ENCODE measurements around the gene HELZ. TPM values are rescaled to one million over a fixed set of nuclear protein-coding genes. Genes with fewer than 3 reads are reported as not detected.

The HELZ gene
- total RNA-seq, 1 donor from 2014 or later, result 47.4 TPM

- Mint-ChIP-seq H3K36me3 (ENCODE audit: unreplicated experiment) (no peaks in the 10 kb centered on the region), H3K4me3 (ENCODE audit: unreplicated experiment) (no peak overlapping the region), H3K9me3 (ENCODE audit: unreplicated experiment) (no peaks in the 10 kb centered on the region), H3K27ac (ENCODE audit: unreplicated experiment) (no peak overlapping the region), H3K4me1 (ENCODE audit: low read depth, unreplicated experiment) (no peaks in the 10 kb centered on the region), H3K27me3 (ENCODE audit: unreplicated experiment) (no peaks in the 10 kb centered on the region)
- DNase-seq, result no peak
- TF ChIP-seq CTCF (IDR thresholded peaks at IDR 0.05; ENCODE audit: partially characterized antibody, unreplicated experiment), result no peak
Measured at GRCh38 chr17:67132366-67132765, 112.6 kb downstream of the HELZ start.

GRCh38 chr17:67130768-67131167 is 114.2 kb downstream of the HELZ start:
- Mint-ChIP-seq H3K36me3 (ENCODE audit: unreplicated experiment) (no peaks in the 10 kb centered on the region), H3K27ac (ENCODE audit: unreplicated experiment) (no peak overlapping the region), H3K9me3 (ENCODE audit: unreplicated experiment) (no peaks in the 10 kb centered on the region), H3K4me3 (ENCODE audit: unreplicated experiment) (no peak overlapping the region), H3K27me3 (ENCODE audit: unreplicated experiment) (no peaks in the 10 kb centered on the region), H3K4me1 (ENCODE audit: low read depth, unreplicated experiment) (no peaks in the 10 kb centered on the region)
- no peak for DNase-seq
- no peak for TF ChIP-seq CTCF (IDR thresholded peaks at IDR 0.05; ENCODE audit: partially characterized antibody, unreplicated experiment)

DNA sequence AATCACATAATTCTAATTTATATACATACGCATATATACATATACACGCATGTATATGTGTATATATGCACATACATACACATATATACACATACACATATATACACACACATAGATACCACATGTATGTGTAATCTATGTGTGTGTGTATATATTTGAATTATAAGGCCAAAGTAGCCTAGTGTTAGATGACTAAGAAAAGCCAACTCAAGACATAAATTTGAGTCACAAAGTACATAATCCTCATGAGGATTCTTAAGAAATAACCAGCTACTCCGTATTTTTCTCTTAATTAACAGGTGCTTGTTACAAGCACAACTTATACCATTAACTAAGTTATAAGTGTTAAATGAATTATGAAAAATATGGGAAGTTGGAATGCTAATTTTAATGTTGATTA is 115.7 kb downstream of the HELZ start:
- H3K4me1 Mint-ChIP-seq (ENCODE audit: low read depth, unreplicated experiment), result no peaks in the 10 kb centered on the region
- no peaks in the 10 kb centered on the region for H3K36me3 Mint-ChIP-seq (ENCODE audit: unreplicated experiment)
- no peak for TF ChIP-seq CTCF (IDR thresholded peaks at IDR 0.05; ENCODE audit: partially characterized antibody, unreplicated experiment)
- no peaks in the 10 kb centered on the region for H3K27me3 Mint-ChIP-seq (ENCODE audit: unreplicated experiment)
- H3K9me3 Mint-ChIP-seq (ENCODE audit: unreplicated experiment), result no peaks in the 10 kb centered on the region
- no peak for DNase-seq
- no peak overlapping the region for H3K4me3 Mint-ChIP-seq (ENCODE audit: unreplicated experiment)
- H3K27ac Mint-ChIP-seq (ENCODE audit: unreplicated experiment), result no peak overlapping the region

GRCh38 chr17:67128700-67129099 is 116.3 kb downstream of the HELZ start:
- Mint-ChIP-seq H3K4me3 (ENCODE audit: unreplicated experiment) (no peak overlapping the region), H3K27ac (ENCODE audit: unreplicated experiment) (no peak overlapping the region), H3K27me3 (ENCODE audit: unreplicated experiment) (no peaks in the 10 kb centered on the region), H3K36me3 (ENCODE audit: unreplicated experiment) (no peaks in the 10 kb centered on the region), H3K9me3 (ENCODE audit: unreplicated experiment) (no peaks in the 10 kb centered on the region), H3K4me1 (ENCODE audit: low read depth, unreplicated experiment) (no peaks in the 10 kb centered on the region)
- no peak for TF ChIP-seq CTCF (IDR thresholded peaks at IDR 0.05; ENCODE audit: partially characterized antibody, unreplicated experiment)
- DNase-seq, result no peak

- no peak overlapping the region for H3K4me3 Mint-ChIP-seq (ENCODE audit: unreplicated experiment)
- H3K27me3 Mint-ChIP-seq (ENCODE audit: unreplicated experiment), result no peaks in the 10 kb centered on the region
- no peaks in the 10 kb centered on the region for H3K36me3 Mint-ChIP-seq (ENCODE audit: unreplicated experiment)
- no peak overlapping the region for H3K27ac Mint-ChIP-seq (ENCODE audit: unreplicated experiment)
- H3K9me3 Mint-ChIP-seq (ENCODE audit: unreplicated experiment), result no peaks in the 10 kb centered on the region
- no peak for DNase-seq
- H3K4me1 Mint-ChIP-seq (ENCODE audit: low read depth, unreplicated experiment), result no peaks in the 10 kb centered on the region
- no peak for TF ChIP-seq CTCF (IDR thresholded peaks at IDR 0.05; ENCODE audit: partially characterized antibody, unreplicated experiment)
Measured at GRCh38 chr17:67127925-67128324, 117.1 kb downstream of the HELZ start.
